HTERT RPE-1 (cell line): Measurements from ENCODE around the gene HEXD.

Experiments
- in situ Hi-C: fragments of 300-500 bp; cut with MboI; formaldehyde crosslinking; loops from 4 replicates; pipeline ENCODE4 v1.14.3; 2020; ENCODE audit warnings: low sequenced_read_pairs

The HEXD gene

DNA sequence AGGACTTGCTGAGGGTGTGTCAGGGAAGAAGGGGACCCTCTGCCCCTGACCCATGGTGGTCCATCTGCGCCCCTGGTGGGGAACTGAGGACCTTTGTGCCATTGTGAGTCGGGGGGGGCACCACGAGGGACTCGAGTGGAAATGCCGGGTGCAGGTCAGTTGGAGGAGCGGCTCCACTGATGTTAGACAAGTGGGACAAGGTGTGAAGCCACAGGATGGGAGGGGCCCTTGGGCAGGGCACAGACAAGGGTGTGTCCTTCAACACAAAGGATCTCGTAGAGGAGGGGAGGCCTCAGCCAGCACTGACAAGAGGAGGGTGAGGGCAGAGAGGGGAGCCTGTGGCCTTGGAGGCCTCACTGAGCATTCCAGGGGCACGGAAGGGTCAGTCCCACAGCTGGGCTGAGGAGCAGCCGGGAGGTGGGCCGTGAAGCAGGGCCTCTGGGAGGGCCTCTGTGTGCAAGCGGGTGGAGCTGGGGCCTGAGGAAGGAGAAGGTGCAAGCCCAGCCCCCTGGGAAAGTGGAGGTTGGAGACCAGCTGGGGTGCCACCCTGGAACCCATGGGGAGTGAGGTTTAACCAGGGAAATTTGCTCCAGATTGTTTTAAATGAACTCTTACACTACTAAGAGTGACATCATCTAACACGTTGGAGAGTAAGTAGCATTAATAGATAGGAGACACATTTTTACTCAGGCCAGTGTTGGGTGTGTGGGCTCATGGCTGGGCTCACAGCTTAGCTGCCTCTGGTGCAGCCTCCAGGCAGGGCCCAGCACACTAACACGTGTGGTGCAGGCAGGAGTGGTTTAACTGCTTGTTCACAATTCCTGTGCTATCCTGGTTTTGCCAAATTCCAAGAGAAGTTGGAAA is 68.3 kb downstream of the HEXD start:
- in situ Hi-C loops = no loop called here

DNA sequence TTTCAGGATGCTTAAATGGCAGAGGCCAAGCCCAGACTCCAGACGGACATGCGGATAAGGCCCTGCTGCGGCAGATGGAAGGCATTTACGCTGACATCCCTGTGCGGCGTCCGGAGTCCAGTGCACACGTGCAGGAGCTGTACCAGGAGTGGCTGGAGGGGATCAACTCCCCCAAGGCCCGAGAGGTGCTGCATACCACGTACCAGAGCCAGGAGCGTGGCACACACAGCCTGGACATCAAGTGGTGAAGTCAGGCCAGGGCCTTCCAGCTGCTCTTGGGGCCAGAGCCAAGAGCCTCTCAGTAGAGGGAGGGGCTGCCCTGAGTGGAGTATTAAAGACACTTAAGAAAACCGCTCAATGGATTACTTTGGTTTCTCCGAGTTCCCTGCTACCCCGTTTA is 69.8 kb downstream of the HEXD start:
- in situ Hi-C loops = no loop called here

DNA sequence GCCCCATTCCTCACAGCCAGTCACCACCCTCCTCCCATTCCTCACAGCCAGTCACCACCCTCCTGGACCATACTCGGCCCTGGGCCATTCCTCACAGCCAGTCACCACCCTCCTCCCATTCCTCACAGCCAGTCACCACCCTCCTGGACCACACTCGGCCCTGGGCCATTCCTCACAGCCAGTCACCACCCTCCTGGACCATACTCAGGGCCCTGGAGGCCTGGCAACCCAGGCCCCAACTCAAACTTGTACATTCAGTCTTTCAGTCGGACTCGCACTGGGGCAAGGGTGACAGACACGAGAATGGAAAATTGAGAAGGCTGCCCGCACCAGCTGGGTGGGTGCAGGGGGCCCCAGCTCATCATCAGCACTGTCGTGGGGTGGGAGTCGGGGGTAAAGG is 71.0 kb downstream of the HEXD start:
- in situ Hi-C loops = no loop called here

DNA sequence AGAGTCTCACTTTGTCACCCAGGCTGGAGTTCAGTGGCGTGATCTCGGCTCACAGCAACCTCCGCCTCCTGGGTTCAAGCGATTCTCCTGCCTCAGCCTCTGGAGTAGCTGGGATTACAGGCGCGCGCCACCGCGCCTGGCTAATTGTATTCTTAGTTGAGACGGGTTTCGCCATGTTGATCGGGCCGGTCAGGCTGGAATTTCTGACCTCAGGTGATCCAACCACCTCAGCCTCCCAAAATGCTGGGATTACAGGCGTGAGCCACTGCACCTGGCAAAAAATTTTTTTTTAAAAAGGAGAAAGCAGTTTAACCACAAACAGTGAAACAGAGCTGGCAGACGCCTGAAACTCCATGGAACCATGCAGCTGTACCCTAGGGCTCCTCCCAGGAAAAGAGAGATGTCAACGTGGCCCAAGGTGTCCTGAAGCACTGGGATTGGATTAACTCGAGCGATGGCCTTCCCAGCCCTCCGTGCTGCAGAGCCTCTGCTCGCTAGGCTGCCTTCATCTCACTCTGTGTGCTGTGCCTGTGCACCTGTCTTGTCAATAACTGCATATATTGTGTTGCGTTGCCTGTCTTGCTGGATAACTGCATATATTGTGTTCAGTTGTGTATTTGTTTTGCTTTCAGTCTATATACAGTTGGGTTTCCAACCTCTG is 71.8 kb downstream of the HEXD start:
- in situ Hi-C loops = no loop called here

DNA sequence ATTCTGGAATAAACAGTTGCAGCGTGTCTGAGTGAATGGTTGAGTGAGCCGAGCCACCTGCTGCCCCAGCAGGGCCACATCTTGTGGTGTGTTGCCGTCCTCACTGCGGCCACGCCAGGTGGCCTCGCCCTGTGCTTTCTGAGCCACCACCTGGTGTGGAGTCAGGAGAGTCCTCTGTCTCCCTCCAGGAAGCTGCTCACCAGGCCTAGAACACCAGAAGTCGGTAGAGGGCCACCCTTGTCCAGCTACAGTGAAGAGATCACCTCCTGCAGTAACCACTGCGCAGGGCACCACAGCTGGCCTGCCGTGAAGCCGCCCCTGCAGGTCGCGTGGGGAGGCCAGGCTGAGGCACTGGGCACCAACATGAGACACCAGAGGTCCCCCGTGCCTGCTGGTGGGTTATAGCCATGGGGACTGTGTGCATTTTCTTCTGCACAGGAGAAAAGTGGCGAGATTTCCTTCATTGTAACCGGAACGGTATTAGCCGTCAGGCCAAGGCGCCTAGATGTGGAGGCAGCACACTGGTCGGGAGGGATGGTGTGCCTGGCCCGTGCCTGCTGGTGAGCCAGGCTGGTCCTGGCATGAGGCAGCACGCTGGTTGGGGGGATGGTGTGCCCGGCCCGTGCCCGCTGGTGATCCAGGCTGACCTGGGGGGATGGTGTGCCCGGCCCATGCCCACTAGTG is 72.5 kb downstream of the HEXD start:
- in situ Hi-C loops = no loop called here

DNA sequence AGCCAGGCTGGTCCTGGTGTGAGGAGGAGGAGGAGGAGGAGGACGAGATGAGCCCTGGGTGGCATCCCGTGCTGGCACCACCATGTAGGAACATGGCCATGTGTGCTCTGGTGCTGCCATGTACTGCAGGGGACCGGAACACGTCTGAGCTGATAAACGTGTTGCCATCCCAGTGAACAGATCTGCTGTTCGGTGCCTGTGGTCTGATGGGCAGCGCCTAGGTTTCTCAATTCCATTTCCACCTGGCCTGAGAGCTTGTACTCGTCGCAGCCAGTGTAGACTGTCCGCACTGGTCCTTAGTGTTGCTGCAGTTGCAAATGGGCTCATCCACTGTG is 73.0 kb downstream of the HEXD start:
- in situ Hi-C loops = no loop called here

DNA sequence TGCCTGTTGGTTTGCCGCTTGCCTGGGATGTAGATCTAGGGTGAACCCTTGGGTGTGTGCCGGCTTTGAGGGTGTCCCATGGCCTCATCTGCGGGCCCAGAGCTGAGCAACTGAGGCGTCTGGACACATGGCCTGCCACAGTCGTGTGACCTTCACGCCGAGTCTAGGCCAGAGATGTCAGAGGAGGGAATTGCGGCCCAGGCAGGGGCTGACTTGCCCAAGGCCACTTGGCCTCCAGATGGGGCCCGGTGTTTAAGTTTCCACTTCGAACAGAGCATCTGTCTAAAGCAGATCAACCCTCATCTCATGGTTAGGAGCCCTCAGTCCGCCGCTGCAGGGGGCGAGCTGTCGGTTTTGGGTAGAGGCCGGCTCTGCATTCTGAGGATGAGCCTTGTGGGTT is 73.4 kb downstream of the HEXD start:
- in situ Hi-C loops = no loop called here
